ENCODE measurements around the gene CXCL14.

Gene CXCL14

DNA sequence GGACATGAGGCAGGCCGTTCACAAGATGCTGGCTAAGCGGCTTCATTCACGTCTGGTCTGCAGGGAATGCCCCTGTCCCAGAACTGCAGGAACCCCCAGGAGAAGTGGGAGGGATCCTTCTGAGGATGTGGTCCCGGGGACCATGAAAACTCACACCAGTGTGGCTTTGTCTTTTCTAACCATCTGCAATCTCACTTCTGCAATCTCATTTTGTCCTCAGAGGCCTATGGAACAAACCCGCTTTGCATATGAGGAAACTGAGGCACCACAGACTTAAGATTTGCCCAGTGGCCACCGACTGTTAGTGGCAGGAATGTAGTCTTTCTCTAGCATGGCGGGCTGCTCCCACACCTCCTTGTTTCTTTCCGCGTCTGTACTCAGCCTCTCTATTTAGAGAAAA, 6.9 kb downstream of the CXCL14 start:
- no peak overlapping the region for H3K4me3 ChIP-seq (replicated peaks; ENCODE audit: low read depth, low read length)
- DNase-seq (ENCODE audit: extremely low read depth, low read depth), result no peak
- TF ChIP-seq, protein P1, sequence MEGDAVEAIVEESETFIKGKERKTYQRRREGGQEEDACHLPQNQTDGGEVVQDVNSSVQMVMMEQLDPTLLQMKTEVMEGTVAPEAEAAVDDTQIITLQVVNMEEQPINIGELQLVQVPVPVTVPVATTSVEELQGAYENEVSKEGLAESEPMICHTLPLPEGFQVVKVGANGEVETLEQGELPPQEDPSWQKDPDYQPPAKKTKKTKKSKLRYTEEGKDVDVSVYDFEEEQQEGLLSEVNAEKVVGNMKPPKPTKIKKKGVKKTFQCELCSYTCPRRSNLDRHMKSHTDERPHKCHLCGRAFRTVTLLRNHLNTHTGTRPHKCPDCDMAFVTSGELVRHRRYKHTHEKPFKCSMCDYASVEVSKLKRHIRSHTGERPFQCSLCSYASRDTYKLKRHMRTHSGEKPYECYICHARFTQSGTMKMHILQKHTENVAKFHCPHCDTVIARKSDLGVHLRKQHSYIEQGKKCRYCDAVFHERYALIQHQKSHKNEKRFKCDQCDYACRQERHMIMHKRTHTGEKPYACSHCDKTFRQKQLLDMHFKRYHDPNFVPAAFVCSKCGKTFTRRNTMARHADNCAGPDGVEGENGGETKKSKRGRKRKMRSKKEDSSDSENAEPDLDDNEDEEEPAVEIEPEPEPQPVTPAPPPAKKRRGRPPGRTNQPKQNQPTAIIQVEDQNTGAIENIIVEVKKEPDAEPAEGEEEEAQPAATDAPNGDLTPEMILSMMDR (IDR thresholded peaks at IDR 0.05; ENCODE audit: low read depth, low read length, missing control alignments), result no peak

DNA sequence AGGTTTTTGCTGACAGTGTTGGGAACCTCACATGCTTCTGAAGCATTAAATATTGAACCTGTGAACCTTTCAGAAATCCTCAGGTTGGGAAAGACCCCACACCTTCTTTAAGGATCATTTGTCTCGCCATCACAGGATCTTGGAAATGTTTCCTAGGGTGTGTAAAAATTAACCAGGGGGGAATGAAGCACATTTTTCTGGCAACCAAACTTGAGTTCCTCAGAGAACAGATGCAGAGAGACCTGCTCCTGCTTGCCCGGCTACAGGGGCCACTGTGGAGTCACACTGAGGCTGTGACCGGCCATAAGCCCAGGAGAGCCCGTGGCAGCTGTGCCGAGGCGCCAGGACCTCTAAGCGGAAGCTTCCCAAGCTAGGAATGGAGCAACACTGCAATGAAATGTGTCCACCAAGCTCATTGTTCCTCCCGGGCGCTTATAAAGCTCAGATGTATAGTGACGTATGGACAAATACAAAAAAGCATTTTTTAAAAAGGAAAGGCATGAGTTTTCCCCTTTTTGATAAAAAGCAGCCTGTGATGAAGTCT, 7.7 kb downstream of the CXCL14 start:
- no peak overlapping the region for H3K4me3 ChIP-seq (replicated peaks; ENCODE audit: low read depth, low read length)
- TF ChIP-seq, protein P1 (IDR thresholded peaks at IDR 0.05; ENCODE audit: low read depth, low read length, missing control alignments), result no peak
- DNase-seq (ENCODE audit: extremely low read depth, low read depth), result no peak

DNA sequence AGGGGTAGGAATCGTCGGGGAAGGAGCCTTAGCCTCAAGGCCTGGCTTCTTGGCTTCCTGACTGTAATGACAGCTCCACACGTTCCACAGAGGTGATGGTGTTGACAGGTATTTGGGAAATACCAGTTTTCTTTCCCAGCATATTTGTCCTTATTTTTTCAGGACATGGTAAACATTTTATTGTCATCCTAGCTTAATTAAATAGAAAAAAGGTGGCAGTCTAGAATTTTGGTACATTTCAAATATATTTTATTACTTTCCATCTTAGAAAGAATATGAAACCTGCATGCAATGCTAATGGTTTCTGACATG, 8.4 kb downstream of the CXCL14 start:
- TF ChIP-seq, protein P1 (IDR thresholded peaks at IDR 0.05; ENCODE audit: low read depth, low read length, missing control alignments), result no peak
- H3K4me3 ChIP-seq (replicated peaks; ENCODE audit: low read depth, low read length), result no peak overlapping the region
- no peak for DNase-seq (ENCODE audit: extremely low read depth, low read depth)

DNA sequence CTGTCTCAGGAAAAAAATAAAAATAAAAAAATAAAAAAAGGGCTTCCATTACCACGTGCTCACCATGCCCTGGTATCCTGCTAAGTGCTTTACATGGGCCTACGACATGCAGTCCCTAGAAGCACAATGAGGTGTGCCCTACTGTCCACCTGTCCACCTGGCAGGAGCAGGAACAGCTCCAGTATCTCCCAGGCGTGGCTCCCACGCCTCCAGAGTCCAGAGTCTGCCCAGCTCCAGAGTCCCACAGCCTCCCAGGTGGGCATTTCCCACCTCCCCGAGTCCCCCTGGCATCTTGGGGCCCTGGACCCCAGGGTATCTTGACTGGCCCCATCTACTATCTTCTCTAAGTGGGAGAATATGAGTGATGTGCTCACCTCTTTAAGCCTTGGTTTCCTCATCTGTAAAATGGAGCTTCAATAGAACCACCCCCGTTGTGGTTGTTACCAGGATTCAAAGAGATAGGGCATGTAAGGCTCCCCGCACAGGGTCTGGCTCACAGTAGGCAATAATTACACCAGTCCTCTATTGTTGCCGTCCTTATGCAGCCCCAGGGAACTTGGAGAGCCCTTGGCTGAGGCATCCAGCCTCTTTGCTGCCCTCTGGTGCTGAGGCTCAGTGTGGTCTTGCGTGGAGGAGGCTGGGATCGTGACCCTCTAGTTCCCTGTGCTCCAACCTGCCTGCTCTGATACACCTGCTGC, 8.9 kb downstream of the CXCL14 start:
- no peak for DNase-seq (ENCODE audit: extremely low read depth, low read depth)
- TF ChIP-seq, protein P1 (IDR thresholded peaks at IDR 0.05; ENCODE audit: low read depth, low read length, missing control alignments), result peak; percentile 69
- H3K4me3 ChIP-seq (replicated peaks; ENCODE audit: low read depth, low read length), result no peak overlapping the region

DNA sequence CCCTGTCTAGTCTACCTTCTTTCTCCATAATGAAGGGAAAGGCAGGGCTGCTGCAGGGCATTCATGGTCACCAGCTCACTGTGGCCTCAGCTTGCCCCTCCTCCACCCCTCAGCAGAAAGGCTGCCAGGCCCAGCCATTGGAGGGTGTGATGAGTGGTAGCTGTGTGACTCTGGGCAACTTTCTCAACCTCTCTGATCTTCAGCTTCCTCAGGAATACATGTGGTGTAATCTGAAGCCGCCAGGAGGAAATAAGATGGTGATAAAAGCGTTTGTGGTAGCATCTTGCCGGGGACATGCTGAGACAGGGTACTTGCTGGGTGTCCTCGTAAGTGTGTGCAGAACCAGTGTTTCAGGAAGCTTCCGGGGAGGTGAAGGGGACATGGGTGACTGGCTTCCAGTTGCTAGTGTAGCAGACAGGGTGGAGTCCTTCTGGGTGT, 9.8 kb downstream of the CXCL14 start:
- no peak overlapping the region for H3K4me3 ChIP-seq (replicated peaks; ENCODE audit: low read depth, low read length)
- DNase-seq (ENCODE audit: extremely low read depth, low read depth), result no peak
- TF ChIP-seq, protein P1 (IDR thresholded peaks at IDR 0.05; ENCODE audit: low read depth, low read length, missing control alignments), result no peak

DNA sequence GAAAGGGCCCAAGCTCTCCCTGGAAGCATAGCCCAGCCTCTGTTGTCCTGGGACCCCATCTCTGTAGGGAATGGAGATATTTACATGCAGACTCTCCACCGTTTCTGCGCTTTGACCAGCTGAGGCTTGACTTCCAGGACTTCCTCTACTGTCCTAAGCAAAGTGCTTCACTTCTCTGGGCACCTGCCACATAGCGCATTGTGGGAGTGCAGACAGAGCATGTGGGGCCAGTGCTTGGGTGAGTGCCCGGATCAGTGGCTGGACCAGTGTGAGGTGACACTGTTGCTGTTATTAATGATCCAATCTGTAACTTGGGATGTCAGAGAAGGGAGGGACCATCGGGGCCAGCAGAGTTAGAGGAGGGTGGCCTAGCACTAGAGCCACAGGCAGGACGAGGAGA, 10.5 kb downstream of the CXCL14 start:
- no peak for DNase-seq (ENCODE audit: extremely low read depth, low read depth)
- H3K4me3 ChIP-seq (replicated peaks; ENCODE audit: low read depth, low read length), result no peak overlapping the region
- TF ChIP-seq, protein P1 (IDR thresholded peaks at IDR 0.05; ENCODE audit: low read depth, low read length, missing control alignments), result no peak

DNA sequence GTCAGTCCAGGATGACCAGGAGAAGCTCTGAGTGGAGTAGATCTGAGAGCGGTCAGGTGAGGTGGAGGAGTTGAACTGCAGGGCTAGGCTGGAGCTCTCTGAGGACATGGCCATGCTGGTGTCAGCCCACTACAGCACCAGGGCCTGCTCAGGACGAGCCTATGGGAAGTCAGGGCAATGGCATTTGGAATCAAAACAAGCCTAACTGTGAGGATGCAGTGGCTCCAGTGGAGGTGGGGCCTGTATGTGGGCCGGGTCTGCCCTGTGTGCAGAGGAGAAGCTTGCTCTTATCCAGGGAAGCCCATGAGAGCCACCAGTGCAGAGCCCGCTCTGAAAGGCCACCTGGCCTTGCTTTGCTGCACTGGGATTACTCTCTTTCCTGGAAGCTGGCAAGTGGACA, 11.1 kb downstream of the CXCL14 start:
- TF ChIP-seq, protein P1 (IDR thresholded peaks at IDR 0.05; ENCODE audit: low read depth, low read length, missing control alignments), result no peak
- no peak overlapping the region for H3K4me3 ChIP-seq (replicated peaks; ENCODE audit: low read depth, low read length)
- no peak for DNase-seq (ENCODE audit: extremely low read depth, low read depth)

Data from HFF-Myc (cell line).